Muscle of back (tissue), 11 donors: Measurements from ENCODE around the gene CDH4. TPM values are rescaled to one million over a fixed set of nuclear protein-coding genes. Genes with fewer than 3 reads are reported as not detected.

Source experiments
- DNase-seq, 3 donors: peaks; one replicate each; pipeline versions ENCODE4 v3.0.0 to v3.0.0-alpha.2; 2013
- polyA plus RNA-seq, 10 donors: library from polyadenylated mRNA; unstranded; fragments of 120-200 nt; gene quantifications; one replicate each; pipeline ENCODE4 v1.2.1, GENCODE V29; 2013; ENCODE audit not compliant: insufficient read length in 10 of 10

Gene CDH4
- polyA plus RNA-seq, 10 donors = 0.74 to 2.0 (median 1.1) TPM

DNA sequence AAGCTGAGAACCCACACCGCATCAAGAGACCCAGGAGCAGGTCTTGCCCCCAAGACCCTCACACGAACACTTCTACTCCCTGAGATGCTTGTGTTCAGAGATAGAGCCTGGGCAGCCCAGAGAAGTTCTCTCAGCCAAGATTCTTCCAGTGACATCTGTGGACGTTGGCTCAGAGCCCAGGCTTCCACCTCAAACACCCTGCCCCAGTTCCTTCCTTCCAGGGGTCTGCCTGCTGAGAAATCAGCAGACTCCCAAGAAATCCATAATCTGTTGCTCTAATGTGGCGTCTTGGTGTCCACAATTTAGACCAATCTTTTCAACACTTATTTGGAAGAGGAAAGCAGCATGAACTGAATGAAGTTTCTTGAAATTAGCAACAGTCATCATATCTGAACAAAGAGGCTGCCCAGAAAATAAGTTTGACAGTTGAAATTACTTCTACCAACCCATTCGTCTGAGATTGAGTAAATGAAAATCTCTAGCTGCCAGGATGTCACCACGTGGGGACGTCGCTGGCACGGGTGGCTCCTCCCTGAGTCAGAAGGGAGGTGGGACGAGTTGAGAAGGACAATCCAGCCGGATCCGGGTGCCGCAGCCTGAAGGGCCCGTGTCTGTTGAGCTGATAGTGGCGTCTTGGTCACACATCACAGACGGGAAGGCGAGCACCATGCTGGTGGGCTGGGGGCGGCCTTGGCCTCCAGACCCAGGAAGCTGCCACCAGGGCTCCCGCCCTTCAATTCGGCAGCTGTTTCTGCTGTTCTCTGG is 412.7 kb downstream of the CDH4 start:
- DNase-seq = peak in 2 of 3 donors; percentile 18 to 59

DNA sequence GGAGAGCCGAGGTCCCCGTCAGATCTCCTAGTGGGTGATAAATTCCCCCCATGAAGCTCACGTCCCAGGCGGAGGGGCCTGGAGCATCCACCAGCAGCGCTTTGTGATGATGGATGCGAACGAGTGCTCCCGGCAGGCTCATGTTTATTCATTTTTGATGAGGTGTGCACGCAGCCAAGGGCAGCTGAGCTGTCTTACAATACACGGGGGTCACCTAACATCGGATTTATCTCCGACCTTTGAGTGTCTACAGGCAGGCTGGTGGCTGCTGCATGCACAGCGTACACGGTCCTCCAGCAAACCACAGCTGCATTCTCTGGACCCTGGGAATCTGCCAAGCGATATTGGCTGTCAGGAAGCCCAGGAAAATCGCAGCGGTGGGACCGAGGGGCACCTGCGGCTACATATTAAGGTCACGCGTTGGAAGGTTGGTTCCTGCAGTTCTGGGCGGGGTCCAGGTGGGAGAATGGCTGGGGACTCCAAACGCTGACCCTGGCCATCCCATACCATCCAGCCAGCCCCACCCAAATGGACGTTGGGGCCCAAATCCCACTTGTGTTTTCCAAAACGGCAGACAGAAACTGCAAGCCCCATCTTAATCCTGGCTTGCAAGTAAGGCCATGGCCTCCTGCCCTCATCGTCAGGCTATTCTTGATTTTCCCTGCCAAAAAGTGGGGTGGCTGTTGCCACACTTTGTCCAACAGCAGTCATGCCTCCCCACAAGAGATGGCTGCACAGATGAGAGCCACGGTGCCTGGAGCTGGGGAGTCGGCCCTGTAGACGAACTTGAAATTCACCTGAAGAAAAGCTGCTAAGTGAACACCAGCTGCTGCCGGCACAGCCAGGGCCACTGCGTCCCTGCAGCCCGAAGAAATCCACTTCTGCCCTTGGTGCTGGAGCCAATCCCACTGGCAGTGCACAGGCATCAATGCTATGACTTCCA is 413.7 kb downstream of the CDH4 start:
- peak in 1 of 3 donors; percentile 31 for DNase-seq

DNA sequence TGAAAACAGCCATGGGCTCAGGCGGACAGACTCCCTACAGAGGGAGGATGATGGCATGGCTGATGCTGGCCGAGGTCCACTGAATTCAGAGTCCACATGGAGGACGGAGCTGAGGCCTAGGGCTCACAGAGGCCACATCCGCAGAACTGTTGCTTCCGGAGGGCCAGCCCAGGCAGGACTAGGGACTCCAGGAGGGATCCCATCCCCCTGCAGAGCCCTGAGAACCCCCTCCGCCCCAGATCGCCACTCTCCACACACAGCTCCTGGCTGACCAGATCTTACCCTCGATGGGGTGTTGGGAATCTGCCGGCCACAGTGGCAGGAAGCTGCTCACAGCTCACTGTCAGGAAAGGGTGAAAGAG is 414.4 kb downstream of the CDH4 start:
- DNase-seq = no peak

DNA sequence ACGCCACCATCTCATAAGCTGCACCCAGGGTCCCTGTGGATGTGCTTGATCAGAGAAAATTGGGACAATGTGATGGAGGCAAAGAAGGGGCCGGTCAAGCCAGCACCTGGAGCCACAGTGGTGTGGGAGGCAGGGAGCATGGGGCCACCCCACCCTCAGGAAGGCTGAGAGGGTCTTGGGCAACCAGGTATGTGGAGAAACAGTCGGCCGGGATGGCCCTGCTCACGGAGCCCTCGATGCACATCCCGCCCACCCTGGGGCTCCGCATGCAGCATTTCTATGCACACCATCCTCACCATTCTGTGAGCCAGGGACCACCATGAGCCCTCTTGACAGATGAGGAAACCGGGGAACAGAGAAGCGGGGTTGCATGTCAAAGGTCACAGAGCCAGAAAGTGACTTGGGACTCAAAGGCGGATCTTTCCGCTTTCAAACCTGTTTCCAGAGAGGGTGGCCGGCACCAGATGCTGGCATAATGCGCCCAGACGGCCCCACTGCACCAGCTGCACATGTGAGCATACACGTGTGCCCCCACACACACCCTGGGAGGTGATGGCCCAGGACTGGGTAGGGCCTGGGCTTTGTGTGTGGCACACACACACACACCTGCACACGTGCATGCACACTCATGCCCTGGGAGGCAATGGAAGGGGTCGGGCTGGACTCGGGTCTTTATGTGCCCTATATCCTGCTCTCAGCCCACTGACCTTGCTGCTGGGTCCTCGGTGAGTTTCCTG is 415.2 kb downstream of the CDH4 start:
- no peak for DNase-seq

DNA sequence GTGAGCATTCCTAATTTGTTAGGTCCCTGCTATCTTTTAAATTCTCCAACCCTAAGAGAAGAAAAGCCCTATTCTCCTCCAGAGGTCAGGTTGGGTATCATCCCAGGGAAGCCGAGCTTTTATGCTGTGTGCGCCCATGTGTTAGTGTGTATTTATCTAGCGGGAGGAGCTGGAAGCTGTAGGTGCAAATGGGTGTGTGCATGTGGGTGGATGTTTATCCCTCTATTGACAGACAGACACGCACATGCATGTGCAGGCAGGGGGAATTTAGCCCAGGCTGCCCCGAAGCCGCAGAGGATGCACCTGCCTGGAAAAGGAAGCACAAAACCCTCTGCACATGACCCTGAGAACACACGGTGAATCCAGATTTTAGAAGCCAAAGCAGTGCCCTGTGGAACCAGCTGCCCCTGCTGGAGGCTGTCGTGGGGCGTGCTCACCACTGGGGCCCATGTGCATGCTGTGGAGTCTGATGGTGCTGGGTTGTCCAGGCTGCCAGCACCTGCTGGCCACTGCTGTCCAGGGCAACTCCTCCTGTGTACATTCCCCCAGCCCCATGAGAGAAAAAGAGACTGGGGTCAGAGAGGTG is 416.1 kb downstream of the CDH4 start:
- no peak for DNase-seq

DNA sequence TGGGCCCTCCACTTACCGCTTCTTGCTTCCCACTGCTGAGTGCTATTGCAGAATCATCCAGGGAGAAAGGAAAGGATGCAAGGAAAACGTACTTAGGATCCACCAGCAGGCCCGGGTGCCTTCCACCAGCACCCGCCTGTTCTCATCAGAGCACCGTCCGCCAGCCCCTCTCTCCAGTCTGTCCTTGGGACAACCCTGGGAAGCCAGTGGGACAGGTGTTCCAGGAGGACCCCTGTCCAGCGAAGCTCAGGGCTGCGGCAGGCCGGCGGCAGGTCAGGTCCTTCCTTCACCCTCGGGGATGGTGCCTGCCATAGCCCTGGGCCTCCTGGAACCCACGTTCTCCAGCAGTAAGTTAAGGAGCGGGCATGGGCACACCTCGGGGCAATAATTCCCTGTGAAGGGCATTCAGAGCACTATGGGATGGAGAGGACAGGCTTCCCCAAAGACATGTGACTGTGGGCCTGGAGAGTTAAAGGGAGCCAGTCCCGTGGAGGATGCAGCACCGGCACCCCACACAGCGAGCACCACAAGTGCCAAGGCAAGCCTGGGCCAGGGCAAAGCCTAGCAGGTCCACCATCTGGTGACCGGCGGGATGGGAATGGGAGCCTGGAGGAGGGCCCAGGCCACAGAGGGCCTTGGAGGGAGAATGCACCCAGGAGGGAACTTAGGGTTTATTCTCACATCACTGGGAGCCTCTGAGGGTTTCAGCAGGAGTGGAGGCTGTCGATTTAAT is 416.9 kb downstream of the CDH4 start:
- no peak for DNase-seq

DNA sequence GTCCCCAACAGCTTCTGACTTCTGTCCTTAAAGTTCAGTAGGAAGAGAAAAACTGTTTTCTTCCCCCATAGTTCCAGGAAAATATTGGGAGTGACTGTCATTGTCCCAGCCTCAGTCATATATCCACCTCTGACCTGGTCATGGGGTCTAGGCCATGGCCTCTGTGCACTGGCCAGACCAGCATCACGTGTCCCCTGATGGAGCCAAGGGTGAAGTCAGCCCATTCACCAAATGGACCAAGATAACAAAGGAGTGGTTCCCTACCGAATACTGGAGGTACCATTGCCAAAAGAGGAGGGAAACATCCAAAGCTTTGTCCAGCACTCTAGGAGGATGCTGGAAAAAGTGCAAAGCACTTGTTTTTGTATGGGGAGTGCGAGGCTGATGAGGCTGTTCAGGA is 418.2 kb downstream of the CDH4 start:
- no peak for DNase-seq

DNA sequence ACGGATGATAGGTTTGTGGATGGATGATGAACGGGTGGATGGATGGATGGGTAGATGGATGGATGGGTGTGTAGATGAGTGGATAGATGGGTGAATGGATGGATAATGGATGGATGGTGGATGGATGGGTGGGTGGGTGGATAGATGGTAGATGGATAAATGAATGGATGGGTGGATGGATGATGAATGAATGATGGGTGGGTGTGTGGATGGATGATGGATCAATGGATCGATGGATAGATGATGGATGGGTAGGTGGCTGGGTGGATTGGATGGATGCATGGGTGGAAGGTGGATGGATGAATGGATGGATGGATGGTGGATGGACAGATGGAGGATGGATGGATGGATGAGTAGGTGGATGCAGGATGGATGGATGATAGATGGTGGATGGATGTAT is 419.5 kb downstream of the CDH4 start:
- DNase-seq = no peak

DNA sequence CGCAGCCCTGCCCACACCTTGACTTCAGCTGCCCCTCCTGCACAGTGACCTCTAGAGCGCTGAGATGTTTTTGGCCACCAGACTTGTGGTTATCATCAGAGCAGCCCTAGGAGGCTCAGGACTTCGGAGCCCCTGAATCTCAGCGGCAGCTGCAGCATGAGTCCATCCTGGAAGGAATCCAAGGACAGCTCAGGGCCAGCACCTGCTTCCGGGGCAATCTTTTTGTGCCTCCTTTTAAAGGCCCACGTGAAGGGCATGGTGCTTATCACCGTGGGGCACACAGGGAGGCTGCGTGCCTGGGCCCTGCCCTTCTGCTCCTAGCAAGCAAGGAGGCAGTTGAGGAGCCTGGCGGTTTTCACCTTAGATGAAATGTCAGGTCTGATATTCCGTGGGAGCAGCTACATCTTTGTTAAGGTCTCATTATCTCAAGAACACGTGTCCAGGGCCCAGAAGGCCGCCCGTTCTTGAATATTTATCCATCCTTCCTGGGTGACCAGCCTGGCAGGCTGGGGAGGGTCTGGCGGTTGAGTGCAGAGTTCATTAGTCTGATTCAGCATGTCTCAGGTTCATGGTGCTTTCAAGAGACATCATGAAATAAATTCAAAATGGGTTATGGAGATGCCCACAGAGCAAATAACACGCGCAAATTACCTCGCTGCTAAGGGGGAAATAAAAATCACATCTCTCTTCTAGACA is 421.2 kb downstream of the CDH4 start:
- DNase-seq = peak; percentile 41 to 48 (median 45)

DNA sequence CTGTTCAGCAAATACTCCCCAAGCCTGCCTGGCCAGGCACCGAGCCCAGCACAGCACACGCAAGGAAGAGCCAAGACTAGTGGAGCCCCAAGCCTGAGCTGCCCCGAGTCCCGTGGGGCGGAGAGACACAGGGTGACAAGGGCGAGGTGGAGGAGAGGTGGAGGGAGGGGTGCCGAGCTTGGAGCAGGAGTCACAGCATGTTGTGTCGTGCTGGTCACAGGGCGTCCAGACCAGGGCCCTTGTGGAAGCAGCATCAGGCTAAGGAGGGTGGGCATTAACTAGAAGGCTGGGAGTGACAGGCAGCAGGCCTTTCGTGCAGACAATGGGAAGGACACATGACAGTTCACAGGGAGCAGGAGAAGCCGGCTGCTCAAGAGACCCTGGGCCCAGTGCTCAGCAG is 422.1 kb downstream of the CDH4 start:
- DNase-seq = no peak

DNA sequence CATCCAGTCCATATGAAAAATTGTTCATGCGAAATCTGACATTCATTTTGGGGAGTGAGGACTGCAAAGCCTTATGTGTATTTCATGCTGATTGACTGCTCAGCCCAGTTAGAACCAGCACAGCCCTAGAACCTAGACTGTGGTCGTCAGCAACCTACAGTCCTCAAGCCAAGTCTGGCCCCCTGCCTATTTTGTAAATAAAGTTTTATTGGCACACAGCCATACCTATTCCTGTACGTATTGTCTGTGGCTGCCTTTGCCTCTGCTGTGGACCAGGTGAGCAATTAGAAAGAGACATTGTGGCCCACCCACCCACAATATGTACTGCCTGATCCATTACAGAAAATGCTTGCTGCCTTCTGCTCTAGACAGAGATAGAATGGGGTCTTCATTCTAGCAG is 422.6 kb downstream of the CDH4 start:
- no peak for DNase-seq

DNA sequence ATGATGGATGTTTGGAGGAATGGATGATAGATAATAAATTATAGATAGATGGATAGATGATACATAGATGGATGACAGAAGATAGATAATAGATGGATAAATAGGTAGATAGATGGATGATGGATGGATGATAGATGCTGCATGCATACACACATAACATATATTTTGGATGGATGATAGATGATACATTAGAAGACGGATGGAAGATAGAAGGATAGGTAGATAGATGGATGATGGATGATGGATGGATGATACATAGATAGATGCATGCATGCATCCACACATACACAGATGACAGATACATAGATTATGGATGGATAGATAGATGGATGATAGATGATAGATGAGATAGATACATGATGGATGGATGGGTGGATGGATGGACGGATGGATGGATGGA is 425.9 kb downstream of the CDH4 start:
- no peak for DNase-seq

DNA sequence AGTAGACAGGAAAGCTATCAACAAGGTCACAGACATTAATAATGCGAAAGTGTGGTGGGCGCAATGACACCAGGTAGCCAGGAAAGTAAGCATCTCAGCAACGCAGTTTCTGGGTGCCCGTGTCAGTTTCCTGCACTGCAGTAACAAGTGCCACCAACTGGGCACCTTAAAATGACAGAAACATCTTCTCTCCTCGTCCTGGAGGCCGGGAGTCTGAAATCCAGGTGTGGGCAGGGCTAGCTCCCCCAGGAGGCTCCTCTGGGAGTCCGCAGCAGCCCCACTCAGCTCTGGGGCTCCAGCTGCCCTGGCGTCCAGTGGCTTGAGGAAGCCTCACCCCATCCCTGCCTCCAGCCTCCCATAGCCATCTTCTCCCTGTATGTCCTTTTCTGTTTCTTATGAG is 426.4 kb downstream of the CDH4 start:
- DNase-seq = no peak

DNA sequence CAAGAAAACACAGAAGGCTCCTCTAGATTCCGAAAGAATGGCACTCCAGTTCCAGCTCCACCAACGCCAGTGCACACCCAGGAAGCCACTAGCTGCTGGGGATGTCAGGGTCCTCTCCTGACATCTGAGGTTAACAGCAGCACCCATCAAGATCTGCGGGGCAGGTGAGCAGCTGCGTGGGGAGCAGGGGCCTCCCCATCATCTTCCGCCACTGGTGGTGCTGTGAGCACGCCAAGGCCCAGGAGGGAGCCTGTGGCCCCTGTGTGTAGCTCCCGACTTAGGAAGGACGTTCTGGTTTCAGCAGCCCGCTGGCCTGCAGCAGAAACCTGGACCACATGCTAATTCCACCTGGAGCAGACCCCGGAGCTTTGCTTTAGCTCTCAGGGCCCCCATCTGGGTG is 427.4 kb downstream of the CDH4 start:
- no peak for DNase-seq

DNA sequence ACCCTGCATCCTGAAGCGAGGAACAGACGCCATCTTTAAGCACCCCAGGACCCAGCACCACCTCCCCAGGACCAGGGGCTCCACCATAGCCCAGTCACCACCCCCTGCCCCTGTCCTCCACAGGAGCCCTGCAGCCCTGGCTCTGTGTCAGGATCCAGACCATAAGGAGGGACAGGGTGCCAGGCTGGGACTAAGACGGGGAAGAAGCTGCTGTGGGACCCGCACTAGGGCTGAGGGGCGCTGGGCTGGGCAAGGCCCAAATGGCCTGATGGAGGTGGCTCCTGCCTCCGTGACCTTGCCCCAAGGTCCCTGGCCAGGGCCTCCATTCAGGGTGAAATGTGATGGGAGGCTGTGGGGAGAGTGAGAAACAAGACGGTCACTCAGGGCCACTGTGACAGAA is 428.0 kb downstream of the CDH4 start:
- DNase-seq = no peak

DNA sequence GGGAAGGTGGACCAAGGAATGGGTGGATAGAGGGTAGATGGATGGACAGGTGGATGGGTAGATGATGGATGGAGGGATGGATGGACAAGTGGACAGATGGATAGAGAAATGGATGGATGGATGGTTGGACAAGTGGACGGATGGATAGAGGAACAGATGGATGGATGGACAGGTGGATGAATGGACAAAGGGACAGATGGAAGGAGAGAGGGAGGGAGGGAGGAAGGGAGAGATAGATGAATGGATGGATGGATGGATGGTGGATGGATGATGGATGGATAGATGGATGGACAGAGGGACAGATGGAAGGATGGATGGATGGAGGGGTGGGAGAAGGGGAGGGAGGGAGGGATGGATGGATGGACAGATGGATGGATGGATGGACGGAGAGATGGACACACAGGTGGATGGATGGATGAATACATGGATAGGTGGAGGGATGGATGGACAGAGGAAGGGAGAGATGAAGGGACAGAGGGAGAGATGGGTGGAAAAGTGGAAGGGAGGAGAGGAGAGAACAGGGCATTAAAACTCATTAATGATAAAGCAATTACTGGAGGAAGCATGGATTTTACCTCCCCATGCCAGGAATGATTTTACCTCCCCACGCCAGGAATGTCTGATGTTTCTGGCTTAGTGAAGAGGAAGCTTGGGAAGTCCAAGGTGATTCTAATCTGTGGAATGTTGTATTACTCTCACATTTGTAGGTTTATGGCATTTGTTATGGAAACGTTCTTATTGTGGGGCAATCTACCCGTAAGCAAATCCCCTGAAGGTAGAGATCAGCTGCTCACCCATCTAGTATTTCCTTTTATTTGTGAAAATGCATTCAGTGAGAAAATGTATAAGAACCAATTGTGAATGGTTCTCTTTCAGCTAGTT is 430.3 kb downstream of the CDH4 start:
- no peak for DNase-seq

DNA sequence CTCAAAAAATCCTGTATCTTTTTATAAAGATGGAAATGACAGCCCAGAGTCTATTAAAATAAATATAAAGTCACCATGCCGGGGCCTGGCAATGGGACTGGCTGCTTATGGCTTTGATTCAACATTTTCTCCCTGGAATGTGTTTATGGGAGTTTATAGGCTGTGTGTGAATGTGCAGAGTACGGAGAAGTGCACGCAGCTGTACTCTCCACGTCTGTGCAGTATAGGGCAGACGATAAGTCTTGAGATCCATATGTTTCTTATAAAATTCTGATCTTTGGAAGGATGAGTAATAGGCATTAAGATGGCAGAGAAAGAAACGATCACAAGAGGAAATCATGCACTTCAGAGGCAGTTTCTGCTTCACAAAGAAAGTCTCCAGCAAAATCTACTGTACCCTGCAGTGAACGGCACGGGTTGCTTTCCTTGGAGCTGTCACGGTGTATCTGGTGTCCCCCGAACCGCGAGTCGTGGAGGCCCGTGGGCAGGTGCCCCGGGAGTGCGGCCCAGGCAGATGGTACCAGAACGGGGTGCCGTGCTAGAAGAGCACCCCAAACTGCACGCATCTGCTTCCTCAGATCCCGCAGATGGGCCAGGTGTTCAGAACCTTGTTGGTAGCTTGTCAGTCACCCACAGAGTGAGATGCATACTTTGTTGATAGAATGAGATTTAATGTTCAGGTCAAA is 431.1 kb downstream of the CDH4 start:
- DNase-seq = peak in 1 of 3 donors; percentile 61

DNA sequence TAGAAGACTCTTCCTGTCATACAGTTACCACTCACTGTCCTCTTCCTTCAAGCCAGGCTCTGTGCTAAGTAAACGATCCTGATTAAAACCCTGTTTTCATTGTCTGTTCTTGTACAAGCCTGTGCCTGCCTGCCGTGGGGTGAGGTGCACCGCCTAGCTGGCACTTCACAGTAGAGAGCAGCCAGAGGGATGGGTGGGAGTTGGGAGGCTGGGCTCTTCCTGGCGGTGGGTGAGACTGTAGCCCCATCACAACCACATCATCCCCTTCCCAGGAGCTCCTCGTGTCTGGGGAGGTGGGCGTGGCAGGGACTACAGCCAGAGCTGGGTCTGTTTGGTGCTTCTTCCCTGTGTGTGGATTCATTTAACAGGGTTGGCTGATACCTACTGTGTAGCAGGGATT is 431.7 kb downstream of the CDH4 start:
- no peak for DNase-seq

DNA sequence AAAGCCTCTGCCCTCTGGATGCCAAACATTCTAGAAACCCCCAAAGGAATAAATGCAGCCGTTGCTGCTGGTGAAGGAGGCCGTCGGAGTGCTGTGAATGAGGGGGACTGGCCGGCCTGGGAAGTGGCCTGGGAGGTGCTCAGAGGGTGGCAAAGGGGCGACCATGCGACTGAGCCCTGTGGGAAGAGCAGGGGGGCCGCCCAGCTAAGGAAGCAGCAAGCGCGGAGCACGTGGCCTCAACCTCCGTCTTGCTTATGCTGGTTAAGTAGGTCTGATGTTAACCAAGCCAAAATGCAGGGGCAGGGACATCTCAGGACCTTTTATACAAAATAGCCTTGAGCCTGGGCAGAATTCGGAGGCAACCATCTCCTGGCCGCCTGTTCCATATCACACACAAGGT is 432.1 kb downstream of the CDH4 start:
- no peak for DNase-seq
